Measurements from ENCODE around the gene PFDN2.

- TF ChIP-seq SP1 (IDR thresholded peaks at IDR 0.05) (no peak), ELF4 (IDR thresholded peaks at IDR 0.05) (no peak)
Observed at GRCh38 chr1:161096015-161096414, 21.8 kb downstream of the PFDN2 start.
